Testis (tissue), 3 donors: ENCODE results near the gene CES4A. TPM values are rescaled to one million over a fixed set of nuclear protein-coding genes. Genes with fewer than 3 reads are reported as not detected.

ENCODE experiments used
- DNase-seq: peaks from one replicate; pipeline ENCODE4 v3.0.0-alpha.2; 2019
- H3K27ac ChIP-seq, 2 donors: fragments of 200-600 bp; sonication (generic); one replicate each; pipeline ENCODE4 v1.5.1; 2019
- H3K27me3 ChIP-seq: fragments of 200-600 bp; sonication (generic); one replicate; pipeline ENCODE4 v1.5.1; 2019
- H3K36me3 ChIP-seq: fragments of 200-600 bp; sonication (generic); one replicate; pipeline ENCODE4 v1.5.1; 2017; ENCODE audit warnings: low read depth; ENCODE audit errors: missing control alignments
- H3K4me1 ChIP-seq: fragments of 200-600 bp; sonication (generic); one replicate; pipeline ENCODE4 v1.5.1; 2019
- H3K4me3 ChIP-seq, 2 donors: fragments of 200-600 bp; sonication (generic); one replicate each; pipeline ENCODE4 v1.5.1; 2017 to 2019
- H3K9me3 ChIP-seq: fragments of 200-600 bp; sonication (generic); one replicate; pipeline ENCODE4 v1.5.1; 2017
- CTCF ChIP-seq, 3 experiments: fragments of 450-650 bp in 2 of 3; fragments of 200-600 bp in 1 of 3; sonication (generic) in 1 of 3; IDR thresholded peaks; one replicate each; pipeline ENCODE4 v1.5.1; 2016 to 2019; ENCODE audit warnings: antibody characterized with exemption in 3 of 3, mild to moderate bottlenecking in 2 of 3, moderate library complexity in 1 of 3
- POLR2A ChIP-seq: fragments of 450-650 bp; IDR thresholded peaks from one replicate; pipeline ENCODE4 v1.6.1; 2017; ENCODE audit warnings: antibody characterized with exemption, mild to moderate bottlenecking, moderate library complexity
- WGBS, 2 donors: methylation state at CpG; one replicate each; pipeline ENCODE4 v1.1.5; 2018; 5-methylcytosine and 5-hydroxymethylcytosine counted together
- intact Hi-C: fragments of 100-400 bp; cut with DNase I; formaldehyde crosslinking; loops from one replicate; pipeline ENCODE4 v1.15.1; 2023; ENCODE audit warnings: low total_unique reads
- polyA plus RNA-seq: library from polyadenylated mRNA; stranded (reverse); fragments of 350-450 nt; fragmentation: Illumina TruSeq; extraction: RNeasy Lipid Tissue Mini Kit (QIAGEN cat#74804); gene quantifications from one replicate; pipeline ENCODE4 v1.2.3, GENCODE V29; 2014; ENCODE audit warnings: low read depth, low replicate concordance; ENCODE audit not compliant: insufficient read depth
- total RNA-seq, 2 donors: library from RNA; depleted of rRNA; stranded (reverse); fragments of >200 nt; gene quantifications; one replicate each; pipeline ENCODE4 v1.2.3, GENCODE V29; 2016

The CES4A gene
- total and polyA plus RNA-seq, 3 donors from 2014 or later: 12.2 to 25.0 (median 17.0) TPM

- H3K27me3 ChIP-seq: no peaks in the 10 kb centered on the region
- no peak overlapping the region for H3K27ac ChIP-seq
- intact Hi-C loops: loop anchor here (5.0 kb wide), 1 partner anchor 182 kb away; the partner anchor contains the start of genes FBXL8 and TRADD
- H3K9me3 ChIP-seq: no peaks in the 10 kb centered on the region
- no peak overlapping the region for H3K4me3 ChIP-seq
- TF ChIP-seq POLR2A (no peak), CTCF (IDR thresholded peaks at IDR 0.05) (no peak)
- no peaks in the 10 kb centered on the region for H3K36me3 ChIP-seq
- no peak for DNase-seq
- H3K4me1 ChIP-seq: peaks cover 6% of the 10 kb centered on the region
- 82 to 84% methylated on average over 14 of the region's 14 CpGs for WGBS, 2 donors
Observed at GRCh38 chr16:66975302-66975893, 13.0 kb upstream of the CES4A start.

- H3K4me1 ChIP-seq: peaks cover 6% of the 10 kb centered on the region
- no peaks in the 10 kb centered on the region for H3K27me3 ChIP-seq
- intact Hi-C loops: loop anchor here (5.0 kb wide), 1 partner anchor 181 kb away; the partner anchor contains the start of genes FBXL8 and TRADD
- no peaks in the 10 kb centered on the region for H3K9me3 ChIP-seq
- no peak for DNase-seq
- 65 to 73% methylated on average over 13 of the region's 13 CpGs for WGBS, 2 donors
- no peak overlapping the region for H3K4me3 ChIP-seq
- no peak overlapping the region for H3K27ac ChIP-seq
- TF ChIP-seq POLR2A: no peak
- no peak for TF ChIP-seq CTCF (IDR thresholded peaks at IDR 0.05)
- no peaks in the 10 kb centered on the region for H3K36me3 ChIP-seq
Observed at GRCh38 chr16:66976746-66977145, 11.6 kb upstream of the CES4A start.

GRCh38 chr16:66977341-66978113, 10.9 kb upstream of the CES4A start:
- intact Hi-C loops: loop anchor here (5.0 kb wide), 1 partner anchor 180 kb away; the partner anchor contains the start of genes FBXL8 and TRADD
- WGBS, 2 donors: 20 to 40% methylated on average over 8 to 15 of the region's 15 CpGs
- no peak overlapping the region for H3K27ac ChIP-seq
- no peak overlapping the region for H3K4me3 ChIP-seq
- DNase-seq: peak; percentile 94
- H3K36me3 ChIP-seq: no peaks in the 10 kb centered on the region
- peaks cover 6% of the 10 kb centered on the region for H3K4me1 ChIP-seq
- TF ChIP-seq CTCF (IDR thresholded peaks at IDR 0.05) (peak; percentile 95 to 99 (median 98)), POLR2A (no peak)
- no peaks in the 10 kb centered on the region for H3K9me3 ChIP-seq
- H3K27me3 ChIP-seq: no peaks in the 10 kb centered on the region

GRCh38 chr16:66979011-66979717, 9.2 kb upstream of the CES4A start:
- Histone ChIP-seq H3K4me3 (no peak overlapping the region), H3K27ac (no peak overlapping the region), H3K27me3 (no peaks in the 10 kb centered on the region), H3K36me3 (no peaks in the 10 kb centered on the region), H3K9me3 (no peaks in the 10 kb centered on the region), H3K4me1 (peaks cover 6% of the 10 kb centered on the region)
- WGBS, 2 donors: 41 to 76% methylated on average over 14 to 16 of the region's 16 CpGs
- intact Hi-C loops: loop anchor here (5.0 kb wide), 1 partner anchor 178 kb away; the partner anchor contains the start of genes FBXL8 and TRADD
- peak; percentile 56 for DNase-seq
- TF ChIP-seq CTCF (IDR thresholded peaks at IDR 0.05): no peak
- no peak for TF ChIP-seq POLR2A
